Common myeloid progenitor, CD34-positive (primary cell): ENCODE data around the gene PARP12.

Experiments
- CTCF ChIA-PET: fragments of 350-600 bp; sonication (Branson Sonifier 250); formaldehyde crosslinking; loops from one replicate; lab custom pipeline; 2021; ENCODE audit warnings: antibody characterized with exemption; lab: Charles Lee
- POLR2A ChIA-PET: fragments of 350-600 bp; sonication (Branson Sonifier 250); formaldehyde crosslinking; loops from one replicate; lab custom pipeline; 2021; ENCODE audit warnings: antibody characterized with exemption; lab: Charles Lee
- DNase-seq, 3 donors: peaks; one replicate each; pipeline versions ENCODE4 v3.0.0 to v3.0.0-alpha.2; 2013
- H3K27ac ChIP-seq, 2 experiments: 1 replicate in 1 of 2; 2 replicates in 1 of 2; pipeline ENCODE4 v1.7.0; 2013; ENCODE audit warnings: inconsistent platforms in 2 of 2, low read length in 2 of 2, mild to moderate bottlenecking in 2 of 2, low read depth in 1 of 2, moderate library complexity in 1 of 2; ENCODE audit not compliant: severe bottlenecking in 2 of 2, insufficient read depth in 1 of 2, poor library complexity in 1 of 2
- H3K27me3 ChIP-seq, 5 experiments: replicated peaks in 2 of 5; 1 replicate in 3 of 5; 2 replicates in 2 of 5; pipeline versions ENCODE4 v1.6.1 to v1.7.0; 2013; ENCODE audit warnings: low read length in 4 of 5, mild to moderate bottlenecking in 2 of 5, moderate library complexity in 2 of 5, inconsistent platforms in 1 of 5; ENCODE audit not compliant: insufficient read depth in 5 of 5, control insufficient read depth in 4 of 5
- H3K36me3 ChIP-seq, 4 experiments: 1 replicate in 2 of 4; 2 replicates in 2 of 4; pipeline versions ENCODE4 v1.6.1 to v1.7.0; 2013; ENCODE audit warnings: low read length in 3 of 4, control low read depth in 1 of 4, mild to moderate bottlenecking in 1 of 4; ENCODE audit not compliant: control insufficient read depth in 4 of 4, insufficient read depth in 4 of 4
- H3K4me1 ChIP-seq, 4 experiments: 1 replicate in 3 of 4; 2 replicates in 1 of 4; pipeline versions ENCODE4 v1.6.1 to v1.7.1; 2013; ENCODE audit warnings: low read length in 3 of 4, mild to moderate bottlenecking in 3 of 4, control low read depth in 1 of 4, inconsistent platforms in 1 of 4, moderate library complexity in 1 of 4; ENCODE audit not compliant: control insufficient read depth in 4 of 4, insufficient read depth in 4 of 4; ENCODE audit errors: control extremely low read depth in 1 of 4
- H3K4me3 ChIP-seq, 7 experiments: 1 replicate in 4 of 7; 2 replicates in 3 of 7; pipeline versions ENCODE4 v1.5.1 to v1.7.0; 2013; ENCODE audit warnings: mild to moderate bottlenecking in 7 of 7, low read length in 6 of 7, moderate library complexity in 6 of 7, inconsistent platforms in 2 of 7, low read depth in 2 of 7, control low read depth in 1 of 7; ENCODE audit not compliant: insufficient read depth in 4 of 7, control insufficient read depth in 1 of 7; ENCODE audit errors: extremely low read depth in 1 of 7
- H3K9me3 ChIP-seq, 5 experiments: 1 replicate in 4 of 5; 2 replicates in 1 of 5; pipeline versions ENCODE4 v1.6.1 to v1.7.1; 2013; ENCODE audit warnings: low read length in 4 of 5, mild to moderate bottlenecking in 2 of 5, inconsistent platforms in 1 of 5, low read depth in 1 of 5, moderate library complexity in 1 of 5; ENCODE audit not compliant: control insufficient read depth in 4 of 5, insufficient read depth in 2 of 5; ENCODE audit errors: control extremely low read depth in 1 of 5
- WGBS: methylation state at CpG from one replicate; pipeline ENCODE4 v1.1.5; 2013; ENCODE audit not compliant: insufficient coverage; 5-methylcytosine and 5-hydroxymethylcytosine counted together

Gene PARP12

DNA sequence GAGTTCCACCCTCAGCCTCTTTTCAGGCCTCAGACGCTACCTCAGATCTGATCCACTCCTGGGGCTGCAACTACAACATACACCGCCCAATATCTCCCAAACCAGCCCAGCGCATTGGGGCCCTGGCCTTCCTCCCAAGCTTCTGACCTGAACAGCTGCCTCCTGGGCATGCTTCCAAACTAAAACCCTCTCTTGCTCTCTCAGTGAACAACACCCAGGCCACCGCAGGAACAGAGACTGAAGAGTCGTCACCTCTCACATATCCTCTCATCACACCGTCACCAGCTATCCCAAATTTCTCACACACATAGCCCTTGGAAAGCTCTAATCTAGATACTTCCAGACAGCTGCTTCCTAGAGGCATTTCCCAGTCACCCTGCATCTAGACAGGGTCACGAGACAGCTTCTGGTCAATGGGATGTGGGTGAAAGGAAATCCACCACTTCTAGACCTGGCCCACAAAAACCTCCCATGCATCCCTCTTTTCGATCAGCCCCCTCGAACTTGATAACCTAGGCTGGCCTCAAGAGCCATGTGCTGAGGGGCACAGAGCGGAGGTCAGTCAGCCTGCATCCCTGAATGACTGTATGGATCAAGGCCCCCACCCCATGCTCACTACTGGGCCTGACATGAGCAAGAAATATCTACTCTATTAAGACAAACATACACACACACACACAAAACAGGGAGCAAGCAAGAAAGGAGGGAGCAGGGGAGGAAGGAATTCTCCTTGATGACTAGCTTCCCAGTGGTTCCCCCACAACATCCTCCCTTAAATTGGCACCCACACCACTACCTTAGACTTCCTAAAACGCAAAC is 1.8 kb downstream of the PARP12 start:
- Histone ChIP-seq H3K27ac (peak overlapping the region in 1 of 2 experiments; percentile 28), H3K36me3 (peaks cover 0 to 7% (median 3%) of the 10 kb centered on the region in 4 experiments), H3K4me1 (peaks cover 4 to 40% (median 24%) of the 10 kb centered on the region in 4 experiments), H3K27me3 (no peaks in the 10 kb centered on the region), H3K9me3 (peaks cover 0 to 2% (median 0%) of the 10 kb centered on the region in 5 experiments), H3K4me3 (peak overlapping the region in 4 of 7 experiments; percentile 0 to 75 (median 22))
- 32% methylated on average over 10 of the region's 11 CpGs for WGBS
- POLR2A ChIA-PET = no interaction called here
- CTCF ChIA-PET = interaction anchor here (0.7 to 1.3 kb wide), 2 partner anchors 10 to 16 kb away, joined by 3 read pairs; no protein-coding TSS in a partner anchor
- peak in 2 of 3 donors; percentile 44 to 58 for DNase-seq

DNA sequence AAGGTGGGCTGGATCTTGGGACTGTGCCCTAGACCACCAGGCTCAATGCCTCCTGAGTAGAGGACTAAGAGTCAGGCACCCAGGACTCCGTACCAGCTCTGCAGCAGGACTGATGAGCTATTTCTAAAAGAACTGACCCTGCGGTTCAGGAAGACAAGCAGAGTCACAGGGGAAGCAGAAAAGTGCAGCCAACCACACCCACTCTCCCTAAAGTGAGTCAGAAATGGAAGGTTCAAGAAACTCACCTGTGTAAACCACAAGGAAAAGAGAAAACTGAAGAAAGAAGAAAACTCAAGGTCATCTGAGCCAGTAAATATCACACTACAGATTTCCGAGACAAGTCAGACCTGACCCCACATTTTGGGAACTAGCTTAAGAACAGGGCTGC is 2.5 kb downstream of the PARP12 start:
- peaks cover 0 to 11% (median 3%) of the 10 kb centered on the region in 4 experiments for H3K36me3 ChIP-seq
- WGBS = 100% methylated on average over 3 of the region's 3 CpGs
- H3K4me3 ChIP-seq = no peak overlapping the region
- CTCF ChIA-PET = interaction anchor here (0.6 to 1.3 kb wide), 2 partner anchors 15 to 16 kb away, joined by 3 read pairs; no protein-coding TSS in a partner anchor
- no peak for DNase-seq
- peak overlapping the region in 1 of 2 experiments; percentile 28 for H3K27ac ChIP-seq
- H3K27me3 ChIP-seq = no peaks in the 10 kb centered on the region
- H3K4me1 ChIP-seq = peaks cover 4 to 40% (median 24%) of the 10 kb centered on the region in 4 experiments
- no peaks in the 10 kb centered on the region for H3K9me3 ChIP-seq
- POLR2A ChIA-PET = no interaction called here

DNA sequence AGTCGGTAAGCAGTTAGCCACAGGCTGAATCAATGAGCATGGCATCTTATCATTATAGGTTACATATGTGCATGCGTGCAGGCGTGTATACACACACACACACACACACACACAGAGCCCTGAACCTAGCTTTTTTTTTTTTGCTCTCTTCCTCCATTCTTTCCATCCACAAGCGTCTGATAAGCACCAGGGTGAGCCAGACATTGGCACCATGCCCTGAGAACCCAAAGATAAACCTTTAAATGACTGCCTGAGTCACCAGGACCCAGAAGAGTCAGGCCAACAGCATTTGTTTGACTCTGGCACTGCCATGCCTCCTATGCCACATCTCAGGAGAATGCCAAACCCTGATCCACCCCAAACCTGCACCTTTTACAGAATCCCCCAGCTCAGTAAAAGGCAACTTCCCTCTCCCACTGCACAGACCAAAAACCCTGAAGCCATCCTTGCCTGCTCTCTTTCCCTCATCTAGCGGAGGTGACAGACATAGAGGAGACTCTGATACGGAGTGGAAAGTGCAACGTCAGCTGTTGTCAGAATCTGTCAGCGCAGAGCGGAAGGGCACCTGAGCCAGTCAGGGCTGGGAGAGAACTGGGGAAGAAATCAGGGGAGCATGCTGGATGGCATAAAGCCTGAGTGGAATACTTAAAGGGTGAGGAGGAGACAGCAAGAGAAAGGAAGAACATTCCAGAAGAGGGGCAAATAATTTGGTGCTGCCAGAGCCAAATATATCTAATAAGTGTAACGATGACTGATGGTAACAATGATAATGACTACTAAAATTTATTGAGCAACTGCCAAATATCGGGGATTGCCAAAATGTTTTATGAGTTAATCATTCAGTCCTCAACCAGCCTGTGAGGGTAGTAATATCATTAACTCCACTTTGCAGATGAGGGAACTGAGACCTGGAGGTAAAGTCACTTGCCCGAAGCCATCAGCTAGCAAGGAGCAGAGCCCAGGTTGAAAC is 3.2 kb downstream of the PARP12 start:
- Histone ChIP-seq H3K36me3 (peaks cover 2 to 14% (median 4%) of the 10 kb centered on the region in 4 experiments), H3K27me3 (no peaks in the 10 kb centered on the region), H3K27ac (no peak overlapping the region), H3K4me3 (no peak overlapping the region), H3K4me1 (peaks cover 4 to 40% (median 24%) of the 10 kb centered on the region in 4 experiments), H3K9me3 (no peaks in the 10 kb centered on the region)
- ChIA-PET CTCF (interaction anchor here (0.6 to 1.0 kb wide), 2 partner anchors 11 to 15 kb away, joined by 3 to 4 read pairs; no protein-coding TSS in a partner anchor), POLR2A (no interaction called here)
- 86% methylated on average over 8 of the region's 12 CpGs for WGBS
- peak; percentile 78 to 89 (median 86) for DNase-seq

DNA sequence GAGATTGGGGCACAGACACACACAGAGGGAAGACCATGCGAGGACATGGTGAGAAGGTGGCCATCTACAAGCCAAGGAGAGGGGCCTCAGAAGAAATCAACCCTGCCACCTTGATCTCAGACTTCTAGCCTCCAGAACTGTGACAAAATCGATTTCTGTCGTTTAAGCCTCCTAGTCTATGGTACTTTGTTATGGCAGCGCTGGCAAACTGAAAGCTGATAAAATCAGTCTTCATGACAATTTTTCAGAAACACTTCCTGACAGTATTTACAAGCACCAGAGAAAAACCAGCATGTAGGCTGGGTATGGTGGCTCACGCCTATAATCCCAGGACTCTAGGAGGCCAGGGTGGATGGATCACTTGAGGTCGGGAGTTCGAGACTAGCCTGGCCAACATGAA is 4.2 kb downstream of the PARP12 start:
- ChIA-PET POLR2A (no interaction called here), CTCF (no interaction called here)
- Histone ChIP-seq H3K4me1 (peaks cover 2 to 42% (median 24%) of the 10 kb centered on the region in 4 experiments), H3K36me3 (peaks cover 4 to 18% (median 6%) of the 10 kb centered on the region in 4 experiments), H3K27ac (no peak overlapping the region), H3K27me3 (no peaks in the 10 kb centered on the region), H3K9me3 (no peaks in the 10 kb centered on the region), H3K4me3 (no peak overlapping the region)
- DNase-seq = peak in 1 of 3 donors; percentile 24
- 27% methylated on average over 2 of the region's 7 CpGs for WGBS

DNA sequence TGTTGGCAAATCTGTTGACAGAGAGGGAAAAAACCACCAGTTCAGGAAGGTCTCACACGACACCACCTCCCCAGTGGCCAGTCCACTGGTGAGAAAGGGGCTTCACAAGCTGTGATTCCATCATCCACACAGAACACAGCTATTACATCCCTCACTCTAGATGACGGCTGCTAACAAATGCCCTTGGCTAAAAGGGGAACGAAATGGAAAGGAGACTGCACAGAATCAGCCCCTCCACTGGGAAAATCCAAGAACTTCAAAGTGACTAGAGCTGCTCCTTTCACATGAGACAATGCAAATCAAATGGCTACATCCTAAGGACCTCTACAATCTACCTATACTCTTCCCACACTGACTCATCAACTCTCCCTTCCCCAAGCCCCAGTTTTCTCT is 5.6 kb downstream of the PARP12 start:
- POLR2A ChIA-PET = no interaction called here
- no peak overlapping the region for H3K4me3 ChIP-seq
- no peak for DNase-seq
- no peaks in the 10 kb centered on the region for H3K27me3 ChIP-seq
- H3K27ac ChIP-seq = no peak overlapping the region
- CTCF ChIA-PET = interaction anchor here (0.5 to 1.1 kb wide), 2 partner anchors 15 to 426 kb away, joined by 3 to 4 read pairs; no protein-coding TSS in a partner anchor
- 100% methylated on average over 2 of the region's 3 CpGs for WGBS
- no peaks in the 10 kb centered on the region for H3K9me3 ChIP-seq
- peaks cover 0 to 40% (median 22%) of the 10 kb centered on the region in 4 experiments for H3K4me1 ChIP-seq
- H3K36me3 ChIP-seq = peaks cover 4 to 18% (median 6%) of the 10 kb centered on the region in 4 experiments

DNA sequence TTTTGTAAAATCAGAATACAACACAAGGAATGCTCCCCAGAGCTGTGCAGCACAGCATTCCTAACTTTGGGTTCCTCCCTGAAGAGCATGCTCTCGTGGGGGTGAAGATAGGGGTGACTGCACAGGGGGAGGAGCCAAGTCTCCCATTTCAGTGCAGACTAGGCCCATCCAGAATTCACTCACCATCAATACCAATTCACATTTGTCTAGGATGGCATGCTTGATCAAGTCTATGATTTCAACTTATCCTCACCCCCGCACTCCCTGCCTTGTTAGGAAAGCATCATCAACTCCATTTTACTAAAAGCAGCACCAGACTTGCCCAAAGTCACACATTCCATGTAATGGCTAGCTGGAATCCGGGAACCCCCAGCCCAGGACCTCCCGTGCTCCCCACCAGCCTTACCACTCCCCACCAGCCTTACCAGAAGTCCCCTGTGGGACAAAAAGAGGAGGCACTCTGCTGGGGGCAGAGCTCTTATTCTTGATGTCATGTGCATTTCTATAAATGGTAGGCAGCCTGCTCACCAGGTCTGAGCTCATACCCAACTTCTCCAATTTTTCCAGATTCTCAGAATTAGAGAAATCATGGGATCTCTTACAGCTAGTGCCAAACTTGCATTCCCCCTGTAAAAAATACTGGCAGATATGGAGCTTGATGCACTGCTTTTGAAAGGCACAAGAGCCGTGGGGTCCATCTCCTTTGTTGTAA is 6.2 kb downstream of the PARP12 start:
- Histone ChIP-seq H3K27me3 (no peaks in the 10 kb centered on the region), H3K27ac (no peak overlapping the region), H3K4me1 (peaks cover 0 to 35% (median 19%) of the 10 kb centered on the region in 4 experiments), H3K9me3 (no peaks in the 10 kb centered on the region), H3K4me3 (no peak overlapping the region), H3K36me3 (peaks cover 4 to 18% (median 6%) of the 10 kb centered on the region in 4 experiments)
- no peak for DNase-seq
- ChIA-PET CTCF (interaction anchor here (1.1 kb wide), 1 partner anchor 15 kb away, joined by 4 read pairs; no protein-coding TSS in a partner anchor), POLR2A (no interaction called here)
- WGBS = 100% methylated on average over 2 of the region's 5 CpGs
